IMR-90 (cell line): Measurements from ENCODE around the gene INPP5A. TPM values are rescaled to one million over a fixed set of nuclear protein-coding genes. Genes with fewer than 3 reads are reported as not detected.

Experiments used
- ATAC-seq: fragments of 200-7000 bp; cut with Tn5 transposase; 2 replicates; pipeline ENCODE4 v1.9.1; 2020; ENCODE audit warnings: low read depth, mild to moderate bottlenecking, moderate library complexity
- BruUV-seq: library from RNA; stranded (reverse); fragments of 400-500 nt; replicated peaks from 2 replicates; lab custom pipeline; 2021; lab: Mats Ljungman, UMichigan
- CTCF ChIA-PET: fragments of 300-600 bp; formaldehyde crosslinking; extraction: SDS; loops from one replicate; lab custom pipeline; 2021; ENCODE audit warnings: antibody characterized with exemption; lab: Yijun Ruan, JAX
- POLR2A ChIA-PET: fragments of 300-600 bp; sonication (Branson Sonifier 250); formaldehyde crosslinking; loops from one replicate; lab custom pipeline; 2022; ENCODE audit warnings: antibody characterized with exemption; ENCODE audit not compliant: unreplicated experiment; lab: Charles Lee
- DNase-seq: peaks from one replicate; pipeline ENCODE4 v3.0.0; 2013
- H2AFZ ChIP-seq: replicated peaks from 2 replicates; pipeline ENCODE3; 2013; ENCODE audit warnings: low read length, mild to moderate bottlenecking; ENCODE audit not compliant: poor library complexity
- H2AK5ac ChIP-seq: 2 replicates; pipeline ENCODE4 v1.6.1; 2013; ENCODE audit warnings: low read depth, low read length, inconsistent platforms
- H2AK9ac ChIP-seq: replicated peaks from 2 replicates; pipeline ENCODE3; 2013; ENCODE audit warnings: mild to moderate bottlenecking, low read depth, low read length, moderate library complexity; ENCODE audit not compliant: poor library complexity
- H2BK120ac ChIP-seq: 2 replicates; pipeline ENCODE4 v1.6.1; 2013; ENCODE audit warnings: low read depth, low read length, inconsistent platforms
- H2BK15ac ChIP-seq: 3 replicates; pipeline ENCODE4 v1.6.1; 2013; ENCODE audit warnings: low read depth, low read length, inconsistent platforms
- H2BK20ac ChIP-seq: 2 replicates; pipeline ENCODE4 v1.6.1; 2013; ENCODE audit warnings: low read depth, mild to moderate bottlenecking, inconsistent platforms, low read length, moderate library complexity
- H2BK5ac ChIP-seq: 2 replicates; pipeline ENCODE4 v1.6.1; 2013; ENCODE audit warnings: mild to moderate bottlenecking, low read depth, low read length, inconsistent platforms; ENCODE audit not compliant: poor library complexity, severe bottlenecking
- H3K14ac ChIP-seq: replicated peaks from 2 replicates; pipeline ENCODE4 v1.6.1; 2013; ENCODE audit warnings: low read depth, low read length, inconsistent platforms
- H3K18ac ChIP-seq: 2 replicates; pipeline ENCODE4 v1.6.1; 2013; ENCODE audit warnings: low read depth, low read length, control low read depth
- H3K23ac ChIP-seq: 2 replicates; pipeline ENCODE4 v1.6.1; 2013; ENCODE audit warnings: low read depth, low read length, inconsistent platforms
- H3K27ac ChIP-seq: 2 replicates; pipeline ENCODE4 v1.5.1; 2013; ENCODE audit warnings: mild to moderate bottlenecking, control low read depth, low read length; ENCODE audit not compliant: insufficient read depth
- H3K27me3 ChIP-seq: 2 replicates; pipeline ENCODE4 v1.6.1; 2013; ENCODE audit warnings: low read length; ENCODE audit not compliant: control insufficient read depth, insufficient read depth
- H3K36me3 ChIP-seq: 2 replicates; pipeline ENCODE4 v1.6.1; 2013; ENCODE audit warnings: low read length, mixed read lengths; ENCODE audit not compliant: control insufficient read depth, insufficient read depth
- H3K4ac ChIP-seq: 2 replicates; pipeline ENCODE4 v1.6.1; 2013; ENCODE audit warnings: low read depth, low read length, inconsistent platforms
- H3K4me1 ChIP-seq: 2 replicates; pipeline ENCODE4 v1.6.1; 2013; ENCODE audit warnings: low read length, mixed read lengths; ENCODE audit not compliant: control insufficient read depth, insufficient read depth
- H3K4me2 ChIP-seq: 2 replicates; pipeline ENCODE4 v1.6.1; 2013; ENCODE audit warnings: low read depth, mild to moderate bottlenecking, control low read depth, low read length, moderate library complexity
- H3K4me3 ChIP-seq: 2 replicates; pipeline ENCODE4 v1.5.1; 2013; ENCODE audit warnings: low read depth, mild to moderate bottlenecking, control low read depth, low read length, moderate library complexity; ENCODE audit not compliant: insufficient read depth
- H3K56ac ChIP-seq: 2 replicates; pipeline ENCODE4 v1.6.1; 2013; ENCODE audit warnings: low read length, inconsistent platforms; ENCODE audit not compliant: insufficient read depth; ENCODE audit errors: extremely low read depth
- H3K79me1 ChIP-seq, 2 experiments: 2 replicates each; pipeline ENCODE4 v1.6.1; 2013; ENCODE audit warnings: low read length in 2 of 2, inconsistent platforms in 1 of 2, low read depth in 1 of 2
- H3K9ac ChIP-seq: 2 replicates; pipeline ENCODE4 v1.6.1; 2013; ENCODE audit warnings: low read depth, low read length, control low read depth
- H3K9me1 ChIP-seq: 2 replicates; pipeline ENCODE4 v1.6.1; 2013; ENCODE audit warnings: low read length, inconsistent platforms; ENCODE audit not compliant: insufficient read depth
- H3K9me3 ChIP-seq: 2 replicates; pipeline ENCODE4 v1.6.1; 2013; ENCODE audit warnings: low read length; ENCODE audit not compliant: control insufficient read depth, insufficient read depth
- H4K20me1 ChIP-seq: 2 replicates; pipeline ENCODE4 v1.6.1; 2013; ENCODE audit warnings: low read length, inconsistent platforms; ENCODE audit not compliant: insufficient read depth
- H4K5ac ChIP-seq: 2 replicates; pipeline ENCODE4 v1.6.1; 2013; ENCODE audit warnings: mild to moderate bottlenecking, low read depth, low read length, control low read depth
- H4K8ac ChIP-seq, 2 experiments: 2 replicates each; pipeline ENCODE4 v1.6.1; 2013; ENCODE audit warnings: low read depth in 2 of 2, low read length in 2 of 2, control low read depth in 1 of 2, inconsistent platforms in 1 of 2
- H4K91ac ChIP-seq: 2 replicates; pipeline ENCODE4 v1.6.1; 2013; ENCODE audit warnings: low read depth, low read length, inconsistent platforms; ENCODE audit not compliant: insufficient read depth
- BHLHE40 ChIP-seq: fragments of 150-350 bp; IDR thresholded peaks from 2 replicates; pipeline ENCODE4 v1.6.1; 2016; ENCODE audit warnings: mild to moderate bottlenecking, low read depth, low read length
- CEBPB ChIP-seq: IDR thresholded peaks from 2 replicates; pipeline ENCODE4 v1.6.1; 2012; ENCODE audit warnings: low read depth, low read length, improper control_type of control experiment
- CHD1 ChIP-seq: IDR thresholded peaks from 2 replicates; pipeline ENCODE4 v1.6.1; 2012; ENCODE audit warnings: low read depth, low read length, improper control_type of control experiment
- ELK1 ChIP-seq: fragments of 150-350 bp; IDR thresholded peaks from 2 replicates; pipeline ENCODE4 v1.6.1; 2016; ENCODE audit warnings: low read depth, mild to moderate bottlenecking, low read length, moderate library complexity, borderline replicate concordance
- FOS ChIP-seq: fragments of 150-350 bp; IDR thresholded peaks from 2 replicates; pipeline ENCODE4 v1.6.1; 2016; ENCODE audit warnings: low read depth, low read length
- MAFK ChIP-seq: IDR thresholded peaks from 2 replicates; pipeline ENCODE4 v1.6.1; 2012; ENCODE audit warnings: low read depth, low read length, improper control_type of control experiment
- MAZ ChIP-seq: IDR thresholded peaks from 2 replicates; pipeline ENCODE4 v1.6.1; 2012; ENCODE audit warnings: low read depth, mild to moderate bottlenecking, low read length, improper control_type of control experiment, moderate library complexity, borderline replicate concordance
- MXI1 ChIP-seq: IDR thresholded peaks from 2 replicates; pipeline ENCODE4 v1.6.1; 2012; ENCODE audit warnings: low read depth, mild to moderate bottlenecking, low read length, moderate library complexity, borderline replicate concordance
- NFE2L2 ChIP-seq: fragments of 150-350 bp; IDR thresholded peaks from 2 replicates; pipeline ENCODE4 v1.6.1; 2016; ENCODE audit warnings: low read depth, mild to moderate bottlenecking, low read length
- POLR2A ChIP-seq: IDR thresholded peaks from 2 replicates; pipeline ENCODE4 v1.6.1; 2012; ENCODE audit warnings: mild to moderate bottlenecking, low read depth, low read length
- RAD21 ChIP-seq: IDR thresholded peaks from 2 replicates; pipeline ENCODE4 v1.6.1; 2012; ENCODE audit warnings: low read length, improper control_type of control experiment
- RCOR1 ChIP-seq: IDR thresholded peaks from 2 replicates; pipeline ENCODE4 v1.6.1; 2012; ENCODE audit warnings: mild to moderate bottlenecking, low read length, improper control_type of control experiment; ENCODE audit not compliant: insufficient replicate concordance
- RFX5 ChIP-seq: IDR thresholded peaks from 2 replicates; pipeline ENCODE4 v1.8.0; 2012; ENCODE audit warnings: low read depth, mild to moderate bottlenecking, low read length, moderate library complexity
- SMC3 ChIP-seq: fragments of 150-350 bp; IDR thresholded peaks from 2 replicates; pipeline ENCODE4 v1.6.1; 2016; ENCODE audit warnings: low read depth, mild to moderate bottlenecking, antibody characterized with exemption, low read length, moderate library complexity
- WGBS, 2 experiments: methylation state at CpG; one replicate each; pipeline versions ENCODE4 v1.1.5 to v1.1.7; 2013; ENCODE audit warnings: missing lambda C conversion rate in 2 of 2; ENCODE audit not compliant: insufficient read length in 1 of 2; ENCODE audit errors: extremely low coverage in 2 of 2; 5-methylcytosine and 5-hydroxymethylcytosine counted together
- dilution Hi-C: fragments of 300-500 bp; cut with HindIII; formaldehyde crosslinking; loops from one replicate; pipeline ENCODE4 v1.14.3; 2018; ENCODE audit warnings: low sequenced_read_pairs; ENCODE audit not compliant: unreplicated experiment
- in situ Hi-C: fragments of 300-500 bp; cut with MboI; formaldehyde crosslinking; loops from 3 replicates; pipeline ENCODE4 v1.14.3; 2019; ENCODE audit warnings: low sequenced_read_pairs, inconsistent platforms, mixed read lengths
- intact Hi-C: fragments of 100-400 bp; cut with micrococcal nuclease; formaldehyde crosslinking; loops from 2 replicates; pipeline ENCODE4 v1.10.0; 2022
- polyA plus RNA-seq, 3 experiments: library from polyadenylated mRNA; depleted of rRNA; stranded (reverse); fragments of >200 nt; gene quantifications; 2 replicates each; pipeline ENCODE4 v1.2.3, GENCODE V29; 2012; ENCODE audit warnings: low replicate concordance in 1 of 3
- total RNA-seq: library from RNA; depleted of rRNA; stranded (reverse); fragments of >200 nt; gene quantifications from 2 replicates; pipeline ENCODE4 v1.2.3, GENCODE V29; 2012
- TF ChIP-seq, protein P1 (sequence below): conservative IDR thresholded peaks from 2 replicates; pipeline ENCODE4 v1.5.1; 2012; ENCODE audit warnings: mild to moderate bottlenecking, low read depth, low read length, improper control_type of control experiment
- TF ChIP-seq, protein P2 (sequence below): fragments of 150-350 bp; IDR thresholded peaks from 2 replicates; pipeline ENCODE4 v1.6.1; 2017; ENCODE audit warnings: mild to moderate bottlenecking, antibody characterized with exemption, low read length, low read depth

INPP5A gene
- total and polyA plus RNA-seq, 2 of the 4 experiments (the other 2 are of a cell fraction): 21.4 to 36.7 TPM

GRCh38 chr10:132634947-132635271 is 97.3 kb downstream of the INPP5A start:
- H2AK9ac ChIP-seq: no peak overlapping the region
- dilution Hi-C loops: no loop called here
- ATAC-seq: no peak

More at GRCh38 chr10:132634947-132635271, 97.3 kb downstream of the INPP5A start:
- Histone ChIP-seq H3K27me3 (no peaks in the 10 kb centered on the region), H3K9ac (no peak overlapping the region), H2AFZ (no peak overlapping the region), H3K4me2 (no peak overlapping the region), H3K9me1 (peaks cover 12% of the 10 kb centered on the region), H3K79me1 (peaks cover 26 to 56% of the 10 kb centered on the region in 2 experiments), H2BK20ac (no peak overlapping the region), H3K4me1 (peaks cover 13% of the 10 kb centered on the region), H3K23ac (no peak overlapping the region), H3K18ac (no peak overlapping the region), H2BK120ac (no peak overlapping the region), H2BK5ac (no peak overlapping the region), H3K9me3 (no peaks in the 10 kb centered on the region), H4K20me1 (peaks cover 19% of the 10 kb centered on the region), H4K8ac (no peak overlapping the region), H3K56ac (no peak overlapping the region), H3K14ac (no peak overlapping the region), H3K4ac (no peak overlapping the region), H4K91ac (no peak overlapping the region), H3K27ac (no peak overlapping the region), H2BK15ac (no peak overlapping the region), H4K5ac (no peak overlapping the region), H3K36me3 (no peaks in the 10 kb centered on the region), H3K4me3 (no peak overlapping the region), H2AK5ac (no peak overlapping the region)
- intact Hi-C loops: loop anchor here (5.0 kb wide), 1 partner anchor 243 kb away; no protein-coding TSS in a partner anchor
- WGBS, 2 experiments: 83% methylated on average over 2 of the region's 4 CpGs; no CpG with 5 or more reads in 1 of the 2 experiments
- no peak for DNase-seq
- TF ChIP-seq, protein P1, sequence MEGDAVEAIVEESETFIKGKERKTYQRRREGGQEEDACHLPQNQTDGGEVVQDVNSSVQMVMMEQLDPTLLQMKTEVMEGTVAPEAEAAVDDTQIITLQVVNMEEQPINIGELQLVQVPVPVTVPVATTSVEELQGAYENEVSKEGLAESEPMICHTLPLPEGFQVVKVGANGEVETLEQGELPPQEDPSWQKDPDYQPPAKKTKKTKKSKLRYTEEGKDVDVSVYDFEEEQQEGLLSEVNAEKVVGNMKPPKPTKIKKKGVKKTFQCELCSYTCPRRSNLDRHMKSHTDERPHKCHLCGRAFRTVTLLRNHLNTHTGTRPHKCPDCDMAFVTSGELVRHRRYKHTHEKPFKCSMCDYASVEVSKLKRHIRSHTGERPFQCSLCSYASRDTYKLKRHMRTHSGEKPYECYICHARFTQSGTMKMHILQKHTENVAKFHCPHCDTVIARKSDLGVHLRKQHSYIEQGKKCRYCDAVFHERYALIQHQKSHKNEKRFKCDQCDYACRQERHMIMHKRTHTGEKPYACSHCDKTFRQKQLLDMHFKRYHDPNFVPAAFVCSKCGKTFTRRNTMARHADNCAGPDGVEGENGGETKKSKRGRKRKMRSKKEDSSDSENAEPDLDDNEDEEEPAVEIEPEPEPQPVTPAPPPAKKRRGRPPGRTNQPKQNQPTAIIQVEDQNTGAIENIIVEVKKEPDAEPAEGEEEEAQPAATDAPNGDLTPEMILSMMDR: no peak
- TF ChIP-seq MAZ: no peak
- no peak for TF ChIP-seq FOS
- no peak for TF ChIP-seq MAFK
- no peak for TF ChIP-seq RCOR1
- TF ChIP-seq RFX5: no peak
- no peak for TF ChIP-seq BHLHE40
- TF ChIP-seq POLR2A: no peak
- no peak for TF ChIP-seq CHD1
- no peak for TF ChIP-seq MXI1
- TF ChIP-seq SMC3: no peak
- TF ChIP-seq ELK1: no peak
- no peak for TF ChIP-seq RAD21
- TF ChIP-seq, protein P2, sequence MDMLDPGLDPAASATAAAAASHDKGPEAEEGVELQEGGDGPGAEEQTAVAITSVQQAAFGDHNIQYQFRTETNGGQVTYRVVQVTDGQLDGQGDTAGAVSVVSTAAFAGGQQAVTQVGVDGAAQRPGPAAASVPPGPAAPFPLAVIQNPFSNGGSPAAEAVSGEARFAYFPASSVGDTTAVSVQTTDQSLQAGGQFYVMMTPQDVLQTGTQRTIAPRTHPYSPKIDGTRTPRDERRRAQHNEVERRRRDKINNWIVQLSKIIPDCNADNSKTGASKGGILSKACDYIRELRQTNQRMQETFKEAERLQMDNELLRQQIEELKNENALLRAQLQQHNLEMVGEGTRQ: no peak
- TF ChIP-seq CEBPB: no peak
- TF ChIP-seq NFE2L2: no peak
- no TSS peak for BruUV-seq
- in situ Hi-C loops: loop anchor here (5.0 to 10.0 kb wide), 3 partner anchors 178 to 410 kb away; partner anchors contain the start of gene PWWP2B
- CTCF ChIA-PET: no interaction called here
- POLR2A ChIA-PET: no interaction called here
